Mucosa of descending colon (tissue), 3 donors: ENCODE data around the gene TSPAN5. TPM values are rescaled to one million over a fixed set of nuclear protein-coding genes. Genes with fewer than 3 reads are reported as not detected.

Experiments
- ATAC-seq: fragments of 200-7000 bp; cut with Tn5 transposase; one replicate; pipeline ENCODE4 v1.9.1; 2020; ENCODE audit warnings: mild to moderate bottlenecking, moderate library complexity
- DNase-seq, 3 donors: peaks; one replicate each; pipeline ENCODE4 v3.0.0-alpha.2; 2020
- H3K36me3 ChIP-seq: fragments of 200-600 bp; one replicate; pipeline ENCODE4 v1.8.0; 2021; ENCODE audit warnings: low read depth, mild to moderate bottlenecking
- H3K4me1 ChIP-seq: fragments of 200-600 bp; one replicate; pipeline ENCODE4 v1.8.0; 2021; ENCODE audit warnings: low read depth, mild to moderate bottlenecking
- H3K4me3 ChIP-seq: fragments of 200-600 bp; one replicate; pipeline ENCODE4 v1.8.0; 2021; ENCODE audit warnings: mild to moderate bottlenecking
- H3K9me3 ChIP-seq: fragments of 200-600 bp; one replicate; pipeline ENCODE4 v1.8.0; 2021; ENCODE audit warnings: mild to moderate bottlenecking
- intact Hi-C, 2 donors: fragments of 100-400 bp; cut with DNase I in 1 of 2; cut with micrococcal nuclease in 1 of 2; formaldehyde crosslinking; loops; one replicate each; pipeline versions ENCODE4 v1.11.0 to v1.11.1; 2022; cut with DNase I, micrococcal nuclease
- total RNA-seq, 3 donors: library from RNA; stranded (reverse); fragmentation: NEBNext Ultra II Directional in 2 of 3; extraction: Animal tissue kit (Norgen Biotek cat#: 25700) in 2 of 3; gene quantifications; one replicate each; pipeline versions ENCODE4 v1.2.1 to v1.2.4, GENCODE V29; 2021 to 2023
- TF ChIP-seq, protein P1 (sequence below): fragments of 200-600 bp; IDR thresholded peaks from one replicate; pipeline ENCODE4 v1.8.0; 2022; ENCODE audit warnings: antibody characterized with exemption, mild to moderate bottlenecking
- donor health status: DM: no; HTN: no; CAD: no; lungs with moderate emphysema.
- donor health status: DM: no; HTN: no; CAD: no.
- donor health status: DM: no; HTN: yes; CAD: no.

Gene TSPAN5
- total RNA-seq, 3 donors from 2014 or later: 3.9 to 11.8 (median 4.9) TPM

DNA sequence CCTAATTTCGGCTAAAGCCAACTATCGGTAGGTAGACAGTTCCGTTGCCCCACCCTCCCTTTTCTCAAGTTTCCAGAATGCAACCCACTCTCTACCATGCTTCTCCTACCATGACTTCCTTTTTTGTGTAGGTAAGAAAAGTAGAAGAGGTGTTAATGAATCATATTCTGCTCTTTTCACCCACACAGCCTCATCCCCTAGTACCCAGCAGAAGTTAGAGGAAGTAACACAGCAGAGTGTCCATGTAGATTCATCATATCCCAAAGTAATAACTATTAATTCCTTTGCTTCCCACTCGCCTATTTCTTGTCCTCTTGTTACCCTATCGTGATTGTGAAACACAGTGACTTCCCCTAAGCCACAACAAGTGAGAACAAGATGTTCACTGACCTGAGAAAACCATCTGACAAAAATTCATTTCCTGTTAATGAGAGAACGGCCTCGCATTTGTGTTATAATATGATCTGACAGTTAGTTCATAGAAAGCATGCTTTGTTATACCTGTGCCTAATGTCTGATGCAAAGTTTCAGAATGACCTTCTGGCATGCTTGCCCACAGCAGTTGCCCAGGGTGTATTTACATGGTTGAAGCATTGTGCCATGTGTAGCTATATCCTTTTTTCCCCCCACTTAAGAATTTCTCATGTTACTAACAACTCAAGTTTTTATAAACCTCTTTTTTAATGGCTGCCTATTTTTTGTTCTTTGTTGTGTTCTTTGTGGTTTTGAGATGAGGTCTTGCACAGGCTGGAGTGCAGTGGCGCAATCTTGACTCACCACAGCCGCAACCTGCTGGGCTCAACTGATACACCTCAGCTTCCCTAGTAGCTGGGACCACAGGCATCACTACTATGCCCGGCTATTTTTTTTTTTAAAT is 211.7 kb downstream of the TSPAN5 start:
- DNase-seq: peak; percentile 26 to 75 (median 41)
- TF ChIP-seq, protein P1, sequence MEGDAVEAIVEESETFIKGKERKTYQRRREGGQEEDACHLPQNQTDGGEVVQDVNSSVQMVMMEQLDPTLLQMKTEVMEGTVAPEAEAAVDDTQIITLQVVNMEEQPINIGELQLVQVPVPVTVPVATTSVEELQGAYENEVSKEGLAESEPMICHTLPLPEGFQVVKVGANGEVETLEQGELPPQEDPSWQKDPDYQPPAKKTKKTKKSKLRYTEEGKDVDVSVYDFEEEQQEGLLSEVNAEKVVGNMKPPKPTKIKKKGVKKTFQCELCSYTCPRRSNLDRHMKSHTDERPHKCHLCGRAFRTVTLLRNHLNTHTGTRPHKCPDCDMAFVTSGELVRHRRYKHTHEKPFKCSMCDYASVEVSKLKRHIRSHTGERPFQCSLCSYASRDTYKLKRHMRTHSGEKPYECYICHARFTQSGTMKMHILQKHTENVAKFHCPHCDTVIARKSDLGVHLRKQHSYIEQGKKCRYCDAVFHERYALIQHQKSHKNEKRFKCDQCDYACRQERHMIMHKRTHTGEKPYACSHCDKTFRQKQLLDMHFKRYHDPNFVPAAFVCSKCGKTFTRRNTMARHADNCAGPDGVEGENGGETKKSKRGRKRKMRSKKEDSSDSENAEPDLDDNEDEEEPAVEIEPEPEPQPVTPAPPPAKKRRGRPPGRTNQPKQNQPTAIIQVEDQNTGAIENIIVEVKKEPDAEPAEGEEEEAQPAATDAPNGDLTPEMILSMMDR: no peak
- no peaks in the 10 kb centered on the region for H3K36me3 ChIP-seq
- H3K4me3 ChIP-seq: no peak overlapping the region
- no peaks in the 10 kb centered on the region for H3K9me3 ChIP-seq
- H3K4me1 ChIP-seq: no peaks in the 10 kb centered on the region
- ATAC-seq: peak; percentile 85
- intact Hi-C loops: no loop called here

GRCh38 chr4:98444371-98444770 is 214.0 kb downstream of the TSPAN5 start:
- H3K36me3 ChIP-seq: no peaks in the 10 kb centered on the region
- no peak for ATAC-seq
- no peak overlapping the region for H3K4me3 ChIP-seq
- TF ChIP-seq, protein P1: no peak
- H3K9me3 ChIP-seq: no peaks in the 10 kb centered on the region
- H3K4me1 ChIP-seq: no peaks in the 10 kb centered on the region
- intact Hi-C loops: no loop called here
- no peak for DNase-seq

DNA sequence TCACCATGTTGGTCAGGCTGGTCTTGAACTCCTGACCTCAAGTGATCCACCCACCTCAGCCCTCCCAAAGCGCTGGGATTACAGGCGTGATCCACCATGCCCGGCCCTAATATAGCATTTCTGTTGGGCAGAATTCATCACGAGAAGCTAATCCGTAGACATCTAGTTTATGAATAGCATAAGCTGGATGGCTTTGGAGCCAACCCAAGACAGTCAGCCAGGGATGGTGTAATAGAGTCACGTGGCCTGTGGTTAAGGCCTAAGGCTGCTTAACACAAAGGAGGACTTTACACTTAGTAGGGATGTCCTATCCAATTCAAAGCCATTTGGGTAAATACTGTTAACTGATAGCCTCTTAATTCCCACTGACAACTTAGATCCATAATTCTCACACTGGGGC is 223.6 kb downstream of the TSPAN5 start:
- no peak overlapping the region for H3K4me3 ChIP-seq
- intact Hi-C loops: no loop called here
- no peaks in the 10 kb centered on the region for H3K4me1 ChIP-seq
- DNase-seq (no peak), ATAC-seq (no peak)
- no peaks in the 10 kb centered on the region for H3K9me3 ChIP-seq
- TF ChIP-seq, protein P1: no peak
- no peaks in the 10 kb centered on the region for H3K36me3 ChIP-seq

- Histone ChIP-seq H3K4me3 (no peak overlapping the region), H3K9me3 (no peaks in the 10 kb centered on the region), H3K4me1 (no peaks in the 10 kb centered on the region), H3K36me3 (no peaks in the 10 kb centered on the region)
- intact Hi-C loops: no loop called here
- TF ChIP-seq, protein P1: no peak
- no peak for DNase-seq
- no peak for ATAC-seq
These were observed 224.7 kb downstream of the TSPAN5 start for GRCh38 chr4:98433691-98434090.

DNA sequence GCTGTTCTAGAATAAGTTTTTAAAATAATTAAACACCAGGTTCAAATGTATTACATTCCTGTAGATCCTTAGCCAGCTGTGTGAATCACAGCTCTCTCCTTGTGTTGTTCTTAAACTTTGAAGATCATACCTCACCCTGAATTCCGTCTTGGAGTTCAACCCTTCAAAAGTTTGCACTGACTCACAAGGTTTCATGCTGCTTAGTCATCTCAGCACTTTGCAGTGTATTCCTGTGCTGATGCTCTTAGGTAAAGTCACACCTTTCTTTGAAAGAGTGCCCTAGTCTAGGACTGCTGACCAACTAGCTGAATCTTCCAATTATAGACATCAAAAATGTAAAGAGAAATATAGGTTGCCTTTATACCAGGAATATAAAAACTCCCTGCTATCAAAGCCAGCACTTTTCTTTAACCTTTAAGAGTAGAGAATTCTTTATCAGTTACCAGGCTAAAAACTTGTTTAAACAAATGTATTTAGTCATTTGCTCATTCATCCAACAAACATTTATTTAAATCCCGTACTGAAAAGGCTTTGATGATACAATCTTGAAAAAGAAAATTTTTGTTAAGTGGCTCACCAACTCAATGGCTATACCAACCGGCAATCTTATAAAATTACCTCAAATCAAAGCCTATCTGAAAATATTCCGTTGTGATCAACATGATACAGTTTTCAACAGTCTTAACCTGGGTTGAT is 227.6 kb downstream of the TSPAN5 start:
- intact Hi-C loops: no loop called here
- ATAC-seq (no peak), DNase-seq (no peak)
- TF ChIP-seq, protein P1: no peak
- Histone ChIP-seq H3K36me3 (no peaks in the 10 kb centered on the region), H3K9me3 (no peaks in the 10 kb centered on the region), H3K4me3 (no peak overlapping the region), H3K4me1 (no peaks in the 10 kb centered on the region)
